Right atrium auricular region (tissue), 2 donors: ENCODE measurements around the gene GAST. TPM values are rescaled to one million over a fixed set of nuclear protein-coding genes. Genes with fewer than 3 reads are reported as not detected.

Source experiments
- DNase-seq: peaks from one replicate; pipeline ENCODE4 v3.0.0-alpha.2; 2019; ENCODE audit warnings: low spot score
- H3K27ac ChIP-seq, 2 donors: fragments of 200-600 bp; sonication (generic); 1 replicate in 1 of 2; 2 replicates in 1 of 2; pipeline ENCODE4 v1.5.1; 2016 to 2019
- H3K27me3 ChIP-seq, 2 donors: fragments of 200-600 bp; sonication (generic); one replicate each; pipeline versions ENCODE4 v1.5.1 to v1.6.0; 2017 to 2019
- H3K36me3 ChIP-seq: fragments of 200-600 bp; sonication (generic); one replicate; pipeline ENCODE4 v1.5.1; 2016
- H3K4me1 ChIP-seq, 2 donors: fragments of 200-600 bp; sonication (generic); one replicate each; pipeline versions ENCODE4 v1.5.1 to v1.6.0; 2017 to 2019
- H3K4me3 ChIP-seq, 2 donors: fragments of 200-600 bp; sonication (generic); 1 replicate in 1 of 2; 2 replicates in 1 of 2; pipeline ENCODE4 v1.5.1; 2017 to 2019; ENCODE audit warnings: mild to moderate bottlenecking in 1 of 2, moderate library complexity in 1 of 2
- H3K9me3 ChIP-seq, 2 donors: fragments of 200-600 bp; sonication (generic); one replicate each; pipeline ENCODE4 v1.5.1; 2019
- CTCF ChIP-seq, 2 donors: fragments of 200-600 bp; sonication (generic); IDR thresholded peaks; one replicate each; pipeline ENCODE4 v1.5.1; 2019; ENCODE audit warnings: antibody characterized with exemption in 2 of 2
- total RNA-seq, 2 donors: library from RNA; depleted of rRNA; stranded (reverse); fragments of >200 nt; gene quantifications; one replicate each; pipeline ENCODE4 v1.1.0, GENCODE V29; 2016

The GAST gene
- total RNA-seq, 2 donors from 2014 or later = not detected

- peak within 1 kb of the TSS; percentile 100 for H3K27ac ChIP-seq
- H3K4me1 ChIP-seq = peaks cover 0 to 30% of the 10 kb centered on the region in 2 donors
- TF ChIP-seq CTCF (IDR thresholded peaks at IDR 0.05) = no peak
- H3K27me3 ChIP-seq = no peaks in the 10 kb centered on the region
- H3K4me3 ChIP-seq = peak within 1 kb of the TSS; percentile 92 to 99
- peak; percentile 100 for DNase-seq
- peaks cover 46% of the 10 kb centered on the region for H3K36me3 ChIP-seq
- no peaks in the 10 kb centered on the region for H3K9me3 ChIP-seq
Measured at GRCh38 chr17:41688641-41689496, 23.3 kb upstream of the GAST start, which contains the start of gene EIF1. EIF1 (plus strand) TSS chr17:41688885; CDS start chr17:41689039, 154 bp downstream.

DNA sequence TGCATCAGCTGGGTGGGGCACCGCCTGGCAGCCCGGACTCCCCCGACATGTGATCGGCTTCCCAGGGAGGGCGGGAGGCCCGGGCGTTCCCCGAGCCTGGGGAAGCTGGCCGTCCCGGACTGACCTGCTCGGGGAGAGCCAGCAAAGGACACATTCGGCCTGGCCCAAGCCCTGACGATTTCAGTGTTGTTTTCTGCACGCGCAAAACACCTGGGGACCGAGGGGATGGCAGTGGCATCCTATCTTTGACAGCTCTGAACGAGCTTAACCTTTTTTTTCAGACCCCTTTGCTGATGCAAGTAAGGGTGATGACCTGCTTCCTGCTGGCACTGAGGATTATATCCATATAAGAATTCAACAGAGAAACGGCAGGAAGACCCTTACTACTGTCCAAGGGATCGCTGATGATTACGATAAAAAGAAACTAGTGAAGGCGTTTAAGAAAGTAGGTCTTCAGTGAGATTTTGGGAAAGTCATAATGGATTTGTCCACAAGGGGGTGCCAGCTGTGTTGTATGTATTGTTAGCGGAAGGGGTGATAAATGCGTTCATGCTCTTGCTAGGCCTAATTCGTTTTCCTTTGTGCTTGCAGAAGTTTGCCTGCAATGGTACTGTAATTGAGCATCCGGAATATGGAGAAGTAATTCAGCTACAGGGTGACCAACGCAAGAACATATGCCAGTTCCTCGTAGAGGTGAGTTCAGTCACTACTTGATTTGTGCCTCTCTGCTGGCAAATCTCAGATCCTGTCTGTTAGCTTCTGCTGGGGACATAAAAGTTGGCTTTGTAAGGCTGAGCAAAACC lies 22.4 kb upstream of the GAST start:
- H3K4me1 ChIP-seq = peaks cover 0 to 30% of the 10 kb centered on the region in 2 donors
- DNase-seq = no peak
- H3K27ac ChIP-seq = peak overlapping the region; percentile 100
- peaks cover 54% of the 10 kb centered on the region for H3K36me3 ChIP-seq
- H3K9me3 ChIP-seq = no peaks in the 10 kb centered on the region
- H3K27me3 ChIP-seq = no peaks in the 10 kb centered on the region
- peak; percentile 32 to 62 for TF ChIP-seq CTCF (IDR thresholded peaks at IDR 0.05)
- peak overlapping the region; percentile 92 to 99 for H3K4me3 ChIP-seq

GRCh38 chr17:41690497-41690896 lies 21.6 kb upstream of the GAST start:
- DNase-seq = no peak
- Histone ChIP-seq H3K9me3 (no peaks in the 10 kb centered on the region), H3K27me3 (no peaks in the 10 kb centered on the region), H3K27ac (peak overlapping the region; percentile 100), H3K4me1 (peaks cover 0 to 30% of the 10 kb centered on the region in 2 donors), H3K4me3 (peak overlapping the region; percentile 92 to 99), H3K36me3 (peaks cover 62% of the 10 kb centered on the region)
- TF ChIP-seq CTCF (IDR thresholded peaks at IDR 0.05) = no peak

- TF ChIP-seq CTCF (IDR thresholded peaks at IDR 0.05) = no peak
- H3K4me1 ChIP-seq = peaks cover 0 to 38% of the 10 kb centered on the region in 2 donors
- no peak overlapping the region for H3K4me3 ChIP-seq
- no peak overlapping the region for H3K27ac ChIP-seq
- H3K36me3 ChIP-seq = peaks cover 64% of the 10 kb centered on the region
- no peaks in the 10 kb centered on the region for H3K27me3 ChIP-seq
- no peaks in the 10 kb centered on the region for H3K9me3 ChIP-seq
- no peak for DNase-seq
Measured at GRCh38 chr17:41691031-41691777, 20.9 kb upstream of the GAST start.

- no peak for TF ChIP-seq CTCF (IDR thresholded peaks at IDR 0.05)
- Histone ChIP-seq H3K27me3 (no peaks in the 10 kb centered on the region), H3K4me3 (no peak overlapping the region), H3K36me3 (peaks cover 64% of the 10 kb centered on the region), H3K27ac (no peak overlapping the region), H3K4me1 (peaks cover 0 to 48% of the 10 kb centered on the region in 2 donors), H3K9me3 (no peaks in the 10 kb centered on the region)
- DNase-seq = no peak
Measured at GRCh38 chr17:41692722-41693521, 19.2 kb upstream of the GAST start.
